SK-N-SH (cell line): Measurements from ENCODE around the gene NNAT.

ENCODE experiments used
- CHD2 ChIP-seq: fragments of 150-350 bp; IDR thresholded peaks from 2 replicates; pipeline ENCODE4 v1.6.1; 2018; ENCODE audit warnings: low read length; ENCODE audit not compliant: partially characterized antibody
- CTCF ChIP-seq: fragments of 200-600 bp; sonication (generic); IDR thresholded peaks from 2 replicates; pipeline ENCODE4 v1.6.1; 2017; ENCODE audit warnings: antibody characterized with exemption, mild to moderate bottlenecking, moderate library complexity
- MEF2A ChIP-seq: IDR thresholded peaks from 2 replicates; pipeline ENCODE4 v1.4.0; 2012; ENCODE audit warnings: low read depth, borderline replicate concordance
- POLR2AphosphoS5 ChIP-seq: IDR thresholded peaks from 2 replicates; pipeline ENCODE4 v1.6.1; 2012; ENCODE audit warnings: low read depth, low read length
- RAD21 ChIP-seq: IDR thresholded peaks from 2 replicates; pipeline ENCODE4 v1.6.1; 2012; ENCODE audit warnings: mild to moderate bottlenecking, low read length
- RFX5 ChIP-seq: IDR thresholded peaks from 2 replicates; pipeline ENCODE4 v1.6.1; 2012; ENCODE audit warnings: mild to moderate bottlenecking, improper control_type of control experiment, low read length
- RXRA ChIP-seq: IDR thresholded peaks from 2 replicates; pipeline ENCODE4 v1.4.0; 2012; ENCODE audit warnings: low read depth, mild to moderate bottlenecking, borderline replicate concordance
- TAF1 ChIP-seq: IDR thresholded peaks from 2 replicates; pipeline ENCODE4 v1.6.1; 2012; ENCODE audit warnings: low read depth, mild to moderate bottlenecking, low read length, moderate library complexity, borderline replicate concordance

GRCh38 chr20:37492945-37493344 lies 28.1 kb upstream of the NNAT start:
- TF ChIP-seq RXRA: no peak
- no peak for TF ChIP-seq MEF2A
- no peak for TF ChIP-seq RAD21
- TF ChIP-seq RFX5: no peak
- TF ChIP-seq POLR2AphosphoS5: no peak
- TF ChIP-seq CTCF: no peak
- no peak for TF ChIP-seq TAF1
- no peak for TF ChIP-seq CHD2
